Caco-2 (cell line): ENCODE results near the gene BLTP1. TPM values are rescaled to one million over a fixed set of nuclear protein-coding genes. Genes with fewer than 3 reads are reported as not detected.

Source experiments
- BruUV-seq: library from RNA; stranded (reverse); fragments of 400-500 nt; replicated peaks from 2 replicates; lab custom pipeline; 2021; lab: Mats Ljungman, UMichigan
- CTCF ChIA-PET: fragments of 300-600 bp; sonication (Branson Sonifier 250); formaldehyde crosslinking; loops from one replicate; lab custom pipeline; 2022; ENCODE audit warnings: antibody characterized with exemption; lab: Charles Lee
- POLR2A ChIA-PET: fragments of 300-600 bp; sonication (Branson Sonifier 250); formaldehyde crosslinking; loops from one replicate; lab custom pipeline; 2022; ENCODE audit warnings: antibody characterized with exemption; lab: Charles Lee
- DNase-seq, 2 experiments: peaks; one replicate each; pipeline versions ENCODE4 v3.0.0 to v3.0.0-alpha.2; 2020 to 2022
- H3K27me3 ChIP-seq: replicated peaks from 2 replicates; pipeline ENCODE4 v1.6.0; 2011; ENCODE audit warnings: low read length; ENCODE audit not compliant: control insufficient read depth, insufficient read depth
- H3K36me3 ChIP-seq: 2 replicates; pipeline ENCODE4 v1.5.1; 2011; ENCODE audit warnings: low read length; ENCODE audit not compliant: control insufficient read depth, insufficient read depth
- H3K4me1 ChIP-seq: fragments of 250-450 bp; sonication (Bioruptor Pico); 2 replicates; pipeline ENCODE4 v1.5.1; 2020; ENCODE audit warnings: mild to moderate bottlenecking
- H3K4me3 ChIP-seq: 2 replicates; pipeline ENCODE4 v1.5.1; 2011; ENCODE audit warnings: low read depth, mild to moderate bottlenecking, control low read depth, low read length
- H3K9me3 ChIP-seq: fragments of 250-450 bp; sonication (Bioruptor Pico); 2 replicates; pipeline ENCODE4 v1.5.1; 2020; ENCODE audit warnings: mild to moderate bottlenecking, moderate library complexity
- H3K27ac Mint-ChIP-seq: one replicate; pipeline ENCODE4 v1.8.0; 2022; ENCODE audit warnings: mixed read lengths; ENCODE audit not compliant: unreplicated experiment
- H3K27me3 Mint-ChIP-seq: one replicate; pipeline ENCODE4 v1.8.0; 2022; ENCODE audit warnings: mixed read lengths; ENCODE audit not compliant: insufficient read depth, unreplicated experiment
- H3K36me3 Mint-ChIP-seq: one replicate; pipeline ENCODE4 v1.8.0; 2022; ENCODE audit warnings: mild to moderate bottlenecking, mixed read lengths; ENCODE audit not compliant: insufficient read depth, unreplicated experiment
- H3K4me1 Mint-ChIP-seq: one replicate; pipeline ENCODE4 v1.8.0; 2022; ENCODE audit warnings: low read depth, mixed read lengths; ENCODE audit not compliant: unreplicated experiment
- H3K4me3 Mint-ChIP-seq: one replicate; pipeline ENCODE4 v1.8.0; 2022; ENCODE audit warnings: mild to moderate bottlenecking, moderate library complexity, mixed read lengths; ENCODE audit not compliant: unreplicated experiment
- H3K9me3 Mint-ChIP-seq: one replicate; pipeline ENCODE4 v1.8.0; 2022; ENCODE audit warnings: mixed read lengths; ENCODE audit not compliant: unreplicated experiment
- intact Hi-C: fragments of 100-400 bp; cut with micrococcal nuclease; formaldehyde crosslinking; loops from one replicate; pipeline ENCODE4 v1.10.0; 2022; ENCODE audit not compliant: unreplicated experiment
- total RNA-seq: library from RNA; stranded (reverse); gene quantifications from 2 replicates; pipeline ENCODE4 v1.2.3, GENCODE V29; 2022
- TF ChIP-seq, protein P1 (sequence below), 2 experiments: fragments of 200-600 bp in 1 of 2; IDR thresholded peaks; 1 replicate in 1 of 2; 2 replicates in 1 of 2; pipeline versions ENCODE4 v1.5.1 to v1.8.0; 2011 to 2022; ENCODE audit warnings: antibody characterized with exemption in 1 of 2, control low read depth in 1 of 2, inconsistent platforms in 1 of 2, low read depth in 1 of 2, low read length in 1 of 2, mild to moderate bottlenecking in 1 of 2, moderate library complexity in 1 of 2; ENCODE audit not compliant: insufficient read depth in 1 of 2, severe bottlenecking in 1 of 2, unreplicated experiment in 1 of 2

BLTP1 gene
- total RNA-seq, 1 experiment from 2014 or later = 32.0 TPM

- no peak overlapping the region for H3K4me3 ChIP-seq
- H3K9me3 Mint-ChIP-seq = no peaks in the 10 kb centered on the region
- intact Hi-C loops = no loop called here
- no TSS peak for BruUV-seq
- H3K27me3 Mint-ChIP-seq = no peaks in the 10 kb centered on the region
- H3K27ac Mint-ChIP-seq = no peak overlapping the region
- TF ChIP-seq, protein P1, sequence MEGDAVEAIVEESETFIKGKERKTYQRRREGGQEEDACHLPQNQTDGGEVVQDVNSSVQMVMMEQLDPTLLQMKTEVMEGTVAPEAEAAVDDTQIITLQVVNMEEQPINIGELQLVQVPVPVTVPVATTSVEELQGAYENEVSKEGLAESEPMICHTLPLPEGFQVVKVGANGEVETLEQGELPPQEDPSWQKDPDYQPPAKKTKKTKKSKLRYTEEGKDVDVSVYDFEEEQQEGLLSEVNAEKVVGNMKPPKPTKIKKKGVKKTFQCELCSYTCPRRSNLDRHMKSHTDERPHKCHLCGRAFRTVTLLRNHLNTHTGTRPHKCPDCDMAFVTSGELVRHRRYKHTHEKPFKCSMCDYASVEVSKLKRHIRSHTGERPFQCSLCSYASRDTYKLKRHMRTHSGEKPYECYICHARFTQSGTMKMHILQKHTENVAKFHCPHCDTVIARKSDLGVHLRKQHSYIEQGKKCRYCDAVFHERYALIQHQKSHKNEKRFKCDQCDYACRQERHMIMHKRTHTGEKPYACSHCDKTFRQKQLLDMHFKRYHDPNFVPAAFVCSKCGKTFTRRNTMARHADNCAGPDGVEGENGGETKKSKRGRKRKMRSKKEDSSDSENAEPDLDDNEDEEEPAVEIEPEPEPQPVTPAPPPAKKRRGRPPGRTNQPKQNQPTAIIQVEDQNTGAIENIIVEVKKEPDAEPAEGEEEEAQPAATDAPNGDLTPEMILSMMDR (IDR thresholded peaks at IDR 0.05; ENCODE audit: insufficient read depth in 1 of 2, low read depth in 1 of 2, low read length in 1 of 2, severe bottlenecking in 1 of 2, unreplicated experiment in 1 of 2) = no peak
- H3K4me1 ChIP-seq = no peaks in the 10 kb centered on the region
- POLR2A ChIA-PET = no interaction called here
- peaks cover 6% of the 10 kb centered on the region for H3K36me3 Mint-ChIP-seq
- DNase-seq = no peak
- CTCF ChIA-PET = no interaction called here
- H3K4me3 Mint-ChIP-seq = no peak overlapping the region
- H3K9me3 ChIP-seq = 0 out of 2 replicates have a peak, but pooled peaks cover 4% of the 10 kb centered on the region
- no peaks in the 10 kb centered on the region for H3K36me3 ChIP-seq
- no peaks in the 10 kb centered on the region for H3K4me1 Mint-ChIP-seq
- no peaks in the 10 kb centered on the region for H3K27me3 ChIP-seq
Measured at GRCh38 chr4:122172266-122172665, 20.1 kb downstream of the BLTP1 start.

DNA sequence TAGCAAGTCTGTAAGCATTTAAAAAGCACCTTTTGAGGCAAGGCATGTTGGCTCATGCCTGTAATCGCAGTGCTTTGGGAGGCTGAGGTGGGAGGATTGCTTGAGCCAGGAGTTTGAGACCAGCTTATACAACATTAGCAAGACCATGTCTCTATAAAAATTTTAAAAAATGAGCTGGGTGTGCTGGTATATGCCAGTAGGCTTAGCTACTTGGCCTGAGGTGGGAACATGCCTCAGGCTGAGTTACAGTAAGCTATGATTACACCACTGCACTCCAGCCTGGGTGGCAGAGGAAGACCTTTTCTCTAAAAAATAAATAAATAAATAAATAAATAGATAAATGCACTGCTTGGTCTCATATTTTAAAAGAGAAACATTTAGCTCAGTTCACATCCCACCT is 26.8 kb downstream of the BLTP1 start:
- no peaks in the 10 kb centered on the region for H3K27me3 ChIP-seq
- no peak overlapping the region for H3K4me3 ChIP-seq
- BruUV-seq = no TSS peak
- DNase-seq = no peak
- H3K4me1 ChIP-seq = no peaks in the 10 kb centered on the region
- H3K27me3 Mint-ChIP-seq = no peaks in the 10 kb centered on the region
- H3K4me1 Mint-ChIP-seq = no peaks in the 10 kb centered on the region
- POLR2A ChIA-PET = no interaction called here
- peaks cover 12% of the 10 kb centered on the region for H3K36me3 Mint-ChIP-seq
- no peaks in the 10 kb centered on the region for H3K36me3 ChIP-seq
- H3K9me3 ChIP-seq = 0 out of 2 replicates have a peak, but pooled peaks cover 4% of the 10 kb centered on the region
- intact Hi-C loops = no loop called here
- no peaks in the 10 kb centered on the region for H3K9me3 Mint-ChIP-seq
- CTCF ChIA-PET = no interaction called here
- TF ChIP-seq, protein P1 (IDR thresholded peaks at IDR 0.05; ENCODE audit: insufficient read depth in 1 of 2, low read depth in 1 of 2, low read length in 1 of 2, severe bottlenecking in 1 of 2, unreplicated experiment in 1 of 2) = no peak
- no peak overlapping the region for H3K27ac Mint-ChIP-seq
- no peak overlapping the region for H3K4me3 Mint-ChIP-seq

GRCh38 chr4:122195718-122196117 is 43.6 kb downstream of the BLTP1 start:
- Histone ChIP-seq H3K9me3 (no peaks in the 10 kb centered on the region), H3K27me3 (no peaks in the 10 kb centered on the region), H3K4me1 (no peaks in the 10 kb centered on the region), H3K4me3 (no peak overlapping the region), H3K36me3 (no peaks in the 10 kb centered on the region)
- H3K27me3 Mint-ChIP-seq = no peaks in the 10 kb centered on the region
- H3K4me3 Mint-ChIP-seq = no peak overlapping the region
- no peak overlapping the region for H3K27ac Mint-ChIP-seq
- intact Hi-C loops = no loop called here
- CTCF ChIA-PET = no interaction called here
- peaks cover 11% of the 10 kb centered on the region for H3K36me3 Mint-ChIP-seq
- TF ChIP-seq, protein P1 (IDR thresholded peaks at IDR 0.05; ENCODE audit: insufficient read depth in 1 of 2, low read depth in 1 of 2, low read length in 1 of 2, severe bottlenecking in 1 of 2, unreplicated experiment in 1 of 2) = no peak
- no peaks in the 10 kb centered on the region for H3K4me1 Mint-ChIP-seq
- H3K9me3 Mint-ChIP-seq = no peaks in the 10 kb centered on the region
- no TSS peak for BruUV-seq
- POLR2A ChIA-PET = no interaction called here
- DNase-seq = no peak

Other genes starting within 250 kb of the BLTP1 start
- gene TRPC3, start 200.3 kb upstream of the BLTP1 start, total RNA-seq = 0.91 and 1.1 TPM in 2 replicates
- not detected in 2 replicates for gene ADAD1, start 226.7 kb downstream of the BLTP1 start, total RNA-seq